ENCODE data around the gene RAB1A. TPM values are rescaled to one million over a fixed set of nuclear protein-coding genes. Genes with fewer than 3 reads are reported as not detected.

Gene RAB1A
- total and polyA plus RNA-seq, 9 of the 15 experiments (the other 6 are each of a cell fraction or from before 2014, with no cell fraction given): 43.8 to 163 (median 67.7) TPM

DNA sequence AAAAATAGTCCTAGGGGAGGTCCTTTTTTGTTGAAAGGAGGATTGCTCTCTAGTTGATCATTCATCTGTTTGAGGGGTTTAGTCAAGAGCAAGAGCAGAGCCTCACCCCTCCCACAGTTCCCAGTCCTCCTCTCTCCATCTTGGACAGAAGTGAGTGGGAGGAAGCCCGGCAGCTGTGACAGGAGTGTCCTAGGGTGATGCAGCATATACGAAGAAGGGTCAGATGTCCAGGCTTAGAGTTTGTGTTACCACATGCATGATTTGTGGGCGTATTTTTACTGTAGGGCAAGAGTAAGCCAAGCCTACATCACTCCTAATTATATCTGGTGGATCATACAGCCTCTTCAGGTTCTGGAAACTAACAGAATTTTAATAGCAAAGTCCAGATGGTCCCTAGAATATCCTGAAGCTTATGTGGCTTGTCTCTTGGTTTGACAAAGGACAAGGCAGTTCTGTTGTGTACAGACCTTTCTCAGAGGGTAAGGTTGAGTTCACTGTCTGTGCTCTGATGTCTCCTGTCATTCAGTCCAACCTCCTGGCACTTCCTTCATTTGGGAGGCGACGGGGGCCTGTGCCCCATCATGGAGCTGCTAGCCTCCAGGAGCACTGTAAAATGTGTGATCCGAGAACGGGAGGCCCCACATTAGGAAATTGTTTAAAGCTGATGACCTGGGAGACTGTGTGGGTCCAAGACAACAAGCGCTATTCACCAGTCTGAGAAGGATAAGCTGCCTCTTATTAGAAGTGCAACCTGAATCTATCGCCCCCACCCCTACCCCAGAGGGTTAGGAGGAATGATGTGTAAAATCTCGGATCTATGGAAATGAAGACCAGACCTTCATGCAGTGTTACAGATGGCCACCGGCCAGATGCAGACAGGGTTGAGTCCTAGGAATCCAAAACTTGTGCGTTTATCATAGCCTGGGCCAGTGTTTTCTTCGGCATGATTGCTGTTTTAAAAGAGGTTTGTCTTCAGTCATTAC is 66.8 kb downstream of the RAB1A start (continued):
- TF ChIP-seq, protein P1, sequence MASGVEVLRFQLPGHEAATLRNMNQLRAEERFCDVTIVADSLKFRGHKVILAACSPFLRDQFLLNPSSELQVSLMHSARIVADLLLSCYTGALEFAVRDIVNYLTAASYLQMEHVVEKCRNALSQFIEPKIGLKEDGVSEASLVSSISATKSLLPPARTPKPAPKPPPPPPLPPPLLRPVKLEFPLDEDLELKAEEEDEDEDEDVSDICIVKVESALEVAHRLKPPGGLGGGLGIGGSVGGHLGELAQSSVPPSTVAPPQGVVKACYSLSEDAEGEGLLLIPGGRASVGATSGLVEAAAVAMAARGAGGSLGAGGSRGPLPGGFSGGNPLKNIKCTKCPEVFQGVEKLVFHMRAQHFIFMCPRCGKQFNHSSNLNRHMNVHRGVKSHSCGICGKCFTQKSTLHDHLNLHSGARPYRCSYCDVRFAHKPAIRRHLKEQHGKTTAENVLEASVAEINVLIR (CRISPR knock-in tag; IDR thresholded peaks at IDR 0.05): no peak
- TF ChIP-seq EGR1 (conservative IDR thresholded peaks at IDR 0.05): peak; percentile 95
- TF ChIP-seq BCOR (IDR thresholded peaks at IDR 0.05): no peak
- no peak for TF ChIP-seq WHSC1 (IDR thresholded peaks at IDR 0.05; ENCODE audit: low read length)
- no peak for TF ChIP-seq CHD4 (IDR thresholded peaks at IDR 0.05; ENCODE audit: insufficient read depth, insufficient replicate concordance, low read depth, low read length, poor library complexity, severe bottlenecking)
- peak; percentile 19; the same call in 1 of the 2 replicates for TF ChIP-seq ATF7 (IDR thresholded peaks at IDR 0.05)
- TF ChIP-seq ZNF239 (CRISPR knock-in tag; IDR thresholded peaks at IDR 0.05): no peak
- peak; percentile 21 for TF ChIP-seq TAF9B (IDR thresholded peaks at IDR 0.05; ENCODE audit: partially characterized antibody)
- no peak for TF ChIP-seq SRSF7 (optimal IDR thresholded peaks at IDR 0.05; ENCODE audit: low read depth, low read length)
- TF ChIP-seq, protein P2, sequence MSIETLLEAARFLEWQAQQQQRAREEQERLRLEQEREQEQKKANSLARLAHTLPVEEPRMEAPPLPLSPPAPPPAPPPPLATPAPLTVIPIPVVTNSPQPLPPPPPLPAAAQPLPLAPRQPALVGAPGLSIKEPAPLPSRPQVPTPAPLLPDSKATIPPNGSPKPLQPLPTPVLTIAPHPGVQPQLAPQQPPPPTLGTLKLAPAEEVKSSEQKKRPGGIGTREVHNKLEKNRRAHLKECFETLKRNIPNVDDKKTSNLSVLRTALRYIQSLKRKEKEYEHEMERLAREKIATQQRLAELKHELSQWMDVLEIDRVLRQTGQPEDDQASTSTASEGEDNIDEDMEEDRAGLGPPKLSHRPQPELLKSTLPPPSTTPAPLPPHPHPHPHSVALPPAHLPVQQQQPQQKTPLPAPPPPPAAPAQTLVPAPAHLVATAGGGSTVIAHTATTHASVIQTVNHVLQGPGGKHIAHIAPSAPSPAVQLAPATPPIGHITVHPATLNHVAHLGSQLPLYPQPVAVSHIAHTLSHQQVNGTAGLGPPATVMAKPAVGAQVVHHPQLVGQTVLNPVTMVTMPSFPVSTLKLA (conservative IDR thresholded peaks at IDR 0.05): peak in 1 of 2 experiments; percentile 52; a peak in 2 of 4 replicates
- peak; percentile 78 for TF ChIP-seq MEIS2 (IDR thresholded peaks at IDR 0.05; ENCODE audit: partially characterized antibody)
- TF ChIP-seq ARID2 (IDR thresholded peaks at IDR 0.05): no peak
- TF ChIP-seq, protein P3, sequence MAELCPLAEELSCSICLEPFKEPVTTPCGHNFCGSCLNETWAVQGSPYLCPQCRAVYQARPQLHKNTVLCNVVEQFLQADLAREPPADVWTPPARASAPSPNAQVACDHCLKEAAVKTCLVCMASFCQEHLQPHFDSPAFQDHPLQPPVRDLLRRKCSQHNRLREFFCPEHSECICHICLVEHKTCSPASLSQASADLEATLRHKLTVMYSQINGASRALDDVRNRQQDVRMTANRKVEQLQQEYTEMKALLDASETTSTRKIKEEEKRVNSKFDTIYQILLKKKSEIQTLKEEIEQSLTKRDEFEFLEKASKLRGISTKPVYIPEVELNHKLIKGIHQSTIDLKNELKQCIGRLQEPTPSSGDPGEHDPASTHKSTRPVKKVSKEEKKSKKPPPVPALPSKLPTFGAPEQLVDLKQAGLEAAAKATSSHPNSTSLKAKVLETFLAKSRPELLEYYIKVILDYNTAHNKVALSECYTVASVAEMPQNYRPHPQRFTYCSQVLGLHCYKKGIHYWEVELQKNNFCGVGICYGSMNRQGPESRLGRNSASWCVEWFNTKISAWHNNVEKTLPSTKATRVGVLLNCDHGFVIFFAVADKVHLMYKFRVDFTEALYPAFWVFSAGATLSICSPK (IDR thresholded peaks at IDR 0.05; ENCODE audit: borderline replicate concordance): no peak
- TF ChIP-seq MAFK (IDR thresholded peaks at IDR 0.05; ENCODE audit: low read length): peak; percentile 45; the same call in 1 of the 2 replicates
- TF ChIP-seq DPF2 (IDR thresholded peaks at IDR 0.05): peak; percentile 71
- TF ChIP-seq, protein P4, sequence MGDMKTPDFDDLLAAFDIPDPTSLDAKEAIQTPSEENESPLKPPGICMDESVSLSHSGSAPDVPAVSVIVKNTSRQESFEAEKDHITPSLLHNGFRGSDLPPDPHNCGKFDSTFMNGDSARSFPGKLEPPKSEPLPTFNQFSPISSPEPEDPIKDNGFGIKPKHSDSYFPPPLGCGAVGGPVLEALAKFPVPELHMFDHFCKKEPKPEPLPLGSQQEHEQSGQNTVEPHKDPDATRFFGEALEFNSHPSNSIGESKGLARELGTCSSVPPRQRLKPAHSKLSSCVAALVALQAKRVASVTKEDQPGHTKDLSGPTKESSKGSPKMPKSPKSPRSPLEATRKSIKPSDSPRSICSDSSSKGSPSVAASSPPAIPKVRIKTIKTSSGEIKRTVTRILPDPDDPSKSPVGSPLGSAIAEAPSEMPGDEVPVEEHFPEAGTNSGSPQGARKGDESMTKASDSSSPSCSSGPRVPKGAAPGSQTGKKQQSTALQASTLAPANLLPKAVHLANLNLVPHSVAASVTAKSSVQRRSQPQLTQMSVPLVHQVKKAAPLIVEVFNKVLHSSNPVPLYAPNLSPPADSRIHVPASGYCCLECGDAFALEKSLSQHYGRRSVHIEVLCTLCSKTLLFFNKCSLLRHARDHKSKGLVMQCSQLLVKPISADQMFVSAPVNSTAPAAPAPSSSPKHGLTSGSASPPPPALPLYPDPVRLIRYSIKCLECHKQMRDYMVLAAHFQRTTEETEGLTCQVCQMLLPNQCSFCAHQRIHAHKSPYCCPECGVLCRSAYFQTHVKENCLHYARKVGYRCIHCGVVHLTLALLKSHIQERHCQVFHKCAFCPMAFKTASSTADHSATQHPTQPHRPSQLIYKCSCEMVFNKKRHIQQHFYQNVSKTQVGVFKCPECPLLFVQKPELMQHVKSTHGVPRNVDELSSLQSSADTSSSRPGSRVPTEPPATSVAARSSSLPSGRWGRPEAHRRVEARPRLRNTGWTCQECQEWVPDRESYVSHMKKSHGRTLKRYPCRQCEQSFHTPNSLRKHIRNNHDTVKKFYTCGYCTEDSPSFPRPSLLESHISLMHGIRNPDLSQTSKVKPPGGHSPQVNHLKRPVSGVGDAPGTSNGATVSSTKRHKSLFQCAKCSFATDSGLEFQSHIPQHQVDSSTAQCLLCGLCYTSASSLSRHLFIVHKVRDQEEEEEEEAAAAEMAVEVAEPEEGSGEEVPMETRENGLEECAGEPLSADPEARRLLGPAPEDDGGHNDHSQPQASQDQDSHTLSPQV (IDR thresholded peaks at IDR 0.05): 0 out of 2 replicates have a peak, but pooled peaks have one; percentile 49
- TF ChIP-seq THRAP3 (IDR thresholded peaks at IDR 0.05; ENCODE audit: borderline replicate concordance): no peak
- TF ChIP-seq ZFX (CRISPR knock-in tag; IDR thresholded peaks at IDR 0.05): no peak
- no peak for TF ChIP-seq RBM15 (IDR thresholded peaks at IDR 0.05; ENCODE audit: insufficient read depth, low read length)

All from K562 (cell line).